A673 (cell line): ENCODE measurements around the gene TBPL1. TPM values are rescaled to one million over a fixed set of nuclear protein-coding genes. Genes with fewer than 3 reads are reported as not detected.

Experiments used
- BruUV-seq: library from RNA; stranded (reverse); fragments of 400-500 nt; replicated peaks from 2 replicates; lab custom pipeline; 2021; lab: Mats Ljungman, UMichigan
- CTCF ChIA-PET: fragments of 300-600 bp; sonication (Branson Sonifier 250); formaldehyde crosslinking; loops from one replicate; lab custom pipeline; 2022; ENCODE audit warnings: antibody characterized with exemption; lab: Charles Lee
- POLR2A ChIA-PET: fragments of 300-600 bp; sonication (Branson Sonifier 250); formaldehyde crosslinking; loops from one replicate; lab custom pipeline; 2022; ENCODE audit warnings: antibody characterized with exemption; ENCODE audit not compliant: low non-redundant PET; lab: Charles Lee
- DNase-seq: peaks from one replicate; pipeline ENCODE4 v3.0.0-alpha.2; 2015; ENCODE audit warnings: low spot score
- H3K27ac ChIP-seq: fragments of 200-600 bp; sonication (generic); 2 replicates; pipeline ENCODE4 v1.5.1; 2016; ENCODE audit warnings: mixed run types, low read depth, mild to moderate bottlenecking, mixed read lengths, antibody characterized with exemption, low read length; ENCODE audit not compliant: poor library complexity, severe bottlenecking
- H3K27me3 ChIP-seq: fragments of 200-600 bp; sonication (generic); replicated peaks from 2 replicates; pipeline ENCODE4 v1.6.1; 2017; ENCODE audit warnings: mixed run types, low read depth, mild to moderate bottlenecking, mixed read lengths, antibody characterized with exemption, low read length; ENCODE audit not compliant: insufficient read depth, poor library complexity
- H3K36me3 ChIP-seq: fragments of 200-600 bp; sonication (generic); 2 replicates; pipeline ENCODE4 v1.6.1; 2016; ENCODE audit warnings: mixed run types, mild to moderate bottlenecking, mixed read lengths, antibody characterized with exemption, low read length; ENCODE audit not compliant: insufficient read depth, poor library complexity, severe bottlenecking
- H3K4me1 ChIP-seq: fragments of 200-600 bp; sonication (generic); 2 replicates; pipeline ENCODE4 v1.6.1; 2017; ENCODE audit warnings: mixed run types, mild to moderate bottlenecking, mixed read lengths, antibody characterized with exemption, low read length; ENCODE audit not compliant: insufficient read depth, poor library complexity, severe bottlenecking
- H3K4me3 ChIP-seq: fragments of 200-600 bp; sonication (generic); 2 replicates; pipeline ENCODE4 v1.5.1; 2016; ENCODE audit warnings: low read depth, mixed run types, mild to moderate bottlenecking, mixed read lengths, low read length; ENCODE audit not compliant: poor library complexity, severe bottlenecking
- H3K9me3 ChIP-seq: fragments of 200-600 bp; sonication (generic); 2 replicates; pipeline ENCODE4 v1.6.1; 2016; ENCODE audit warnings: mixed run types, low read depth, mild to moderate bottlenecking, mixed read lengths, antibody characterized with exemption, low read length; ENCODE audit not compliant: poor library complexity, severe bottlenecking
- CTCF ChIP-seq: fragments of 300-800, 200-600 bp; sonication (generic); conservative IDR thresholded peaks from 2 replicates; pipeline ENCODE4 v1.5.1; 2017; ENCODE audit warnings: low read depth, mild to moderate bottlenecking, antibody characterized with exemption, low read length, moderate library complexity, mixed read lengths
- EZH2 ChIP-seq: fragments of 200-600 bp; sonication (generic); IDR thresholded peaks from 2 replicates; pipeline ENCODE4 v1.6.1; 2017; ENCODE audit warnings: borderline replicate concordance, low read depth, mild to moderate bottlenecking, mixed read lengths, antibody characterized with exemption, low read length; ENCODE audit not compliant: poor library complexity, severe bottlenecking
- intact Hi-C: fragments of 100-400 bp; cut with micrococcal nuclease; formaldehyde crosslinking; loops from one replicate; pipeline ENCODE4 v1.10.0; 2022; ENCODE audit not compliant: unreplicated experiment
- total RNA-seq: library from RNA; stranded (reverse); gene quantifications from 2 replicates; pipeline ENCODE4 v1.2.3, GENCODE V29; 2021

TBPL1 gene
- total RNA-seq, 1 experiment from 2014 or later = 46.3 TPM

DNA sequence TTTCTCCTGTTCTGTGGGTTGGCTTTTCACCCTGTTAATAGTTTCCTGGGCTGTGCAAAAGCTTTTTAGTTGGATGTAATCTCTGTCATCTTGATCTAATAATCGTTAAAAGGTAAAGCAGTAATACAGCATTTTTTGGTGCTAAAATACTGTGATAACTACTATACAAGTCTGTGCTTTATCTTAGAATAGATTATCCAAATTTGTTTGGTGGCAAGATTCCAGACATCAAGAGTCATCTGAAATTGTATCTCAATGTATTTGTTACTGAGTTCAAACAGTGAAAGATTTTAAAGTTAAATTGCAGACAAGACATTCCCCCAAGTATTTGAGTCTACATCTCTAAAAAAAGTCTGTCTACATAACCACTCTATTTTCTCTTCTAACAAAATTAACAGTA is 18.8 kb downstream of the TBPL1 start:
- intact Hi-C loops = loop anchor here (2.0 to 5.0 kb wide), 2 partner anchors 90 to 125 kb away; no protein-coding TSS in a partner anchor
- DNase-seq = no peak
- no peak for TF ChIP-seq EZH2
- TF ChIP-seq CTCF = no peak
- POLR2A ChIA-PET = no interaction called here
- H3K9me3 ChIP-seq = no peaks in the 10 kb centered on the region
- BruUV-seq = no TSS peak
- CTCF ChIA-PET = no interaction called here
- peaks cover 4% of the 10 kb centered on the region for H3K4me1 ChIP-seq
- H3K36me3 ChIP-seq = no peaks in the 10 kb centered on the region
- H3K27ac ChIP-seq = no peak overlapping the region
- H3K4me3 ChIP-seq = no peak overlapping the region
- H3K27me3 ChIP-seq = no peaks in the 10 kb centered on the region

- Histone ChIP-seq H3K4me3 (no peak overlapping the region), H3K4me1 (peaks cover 4% of the 10 kb centered on the region), H3K9me3 (no peaks in the 10 kb centered on the region), H3K36me3 (no peaks in the 10 kb centered on the region), H3K27ac (no peak overlapping the region), H3K27me3 (no peaks in the 10 kb centered on the region)
- no peak for DNase-seq
- ChIA-PET POLR2A (no interaction called here), CTCF (interaction anchor here (1.7 to 1.8 kb wide), 2 partner anchors 91 to 125 kb away, joined by 10 to 11 read pairs; no protein-coding TSS in a partner anchor)
- intact Hi-C loops = loop anchor here (2.0 to 5.0 kb wide), 2 partner anchors 90 to 124 kb away; no protein-coding TSS in a partner anchor
- TF ChIP-seq CTCF = no peak
- TF ChIP-seq EZH2 = no peak
- no TSS peak for BruUV-seq
Measured at GRCh38 chr6:133972388-133972787, 19.4 kb downstream of the TBPL1 start.

- H3K36me3 ChIP-seq = no peaks in the 10 kb centered on the region
- peak; percentile 65 for DNase-seq
- ChIA-PET POLR2A (interaction anchor here (0.7 kb wide), 1 partner anchor 90 kb away, joined by 10 read pairs; no protein-coding TSS in a partner anchor), CTCF (interaction anchor here (0.7 to 1.8 kb wide), 3 partner anchors 91 to 1734 kb away, joined by 6 to 11 read pairs (median 10); no protein-coding TSS in a partner anchor)
- peaks cover 4% of the 10 kb centered on the region for H3K4me1 ChIP-seq
- TF ChIP-seq EZH2 (no peak), CTCF (peak; percentile 76)
- BruUV-seq = no TSS peak
- H3K9me3 ChIP-seq = no peaks in the 10 kb centered on the region
- intact Hi-C loops = loop anchor here (2.0 to 5.0 kb wide), 2 partner anchors 89 to 123 kb away; no protein-coding TSS in a partner anchor
- H3K27me3 ChIP-seq = no peaks in the 10 kb centered on the region
- no peak overlapping the region for H3K4me3 ChIP-seq
- no peak overlapping the region for H3K27ac ChIP-seq
Measured at GRCh38 chr6:133973109-133973971, 20.3 kb downstream of the TBPL1 start.
